Ishikawa (cell line): Measurements from ENCODE around the gene MTSS2.

Experiments used
- CREB1 ChIP-seq: IDR thresholded peaks from 2 replicates; pipeline ENCODE4 v1.6.1; 2012; ENCODE audit warnings: low read depth
- EP300 ChIP-seq: IDR thresholded peaks from 2 replicates; pipeline ENCODE4 v1.6.1; 2012; ENCODE audit warnings: borderline replicate concordance
- RAD21 ChIP-seq: IDR thresholded peaks from 2 replicates; pipeline ENCODE4 v1.6.1; 2012; ENCODE audit warnings: low read depth
- TF ChIP-seq, protein P1 (sequence below): IDR thresholded peaks from 2 replicates; pipeline ENCODE4 v1.6.1; 2012

DNA sequence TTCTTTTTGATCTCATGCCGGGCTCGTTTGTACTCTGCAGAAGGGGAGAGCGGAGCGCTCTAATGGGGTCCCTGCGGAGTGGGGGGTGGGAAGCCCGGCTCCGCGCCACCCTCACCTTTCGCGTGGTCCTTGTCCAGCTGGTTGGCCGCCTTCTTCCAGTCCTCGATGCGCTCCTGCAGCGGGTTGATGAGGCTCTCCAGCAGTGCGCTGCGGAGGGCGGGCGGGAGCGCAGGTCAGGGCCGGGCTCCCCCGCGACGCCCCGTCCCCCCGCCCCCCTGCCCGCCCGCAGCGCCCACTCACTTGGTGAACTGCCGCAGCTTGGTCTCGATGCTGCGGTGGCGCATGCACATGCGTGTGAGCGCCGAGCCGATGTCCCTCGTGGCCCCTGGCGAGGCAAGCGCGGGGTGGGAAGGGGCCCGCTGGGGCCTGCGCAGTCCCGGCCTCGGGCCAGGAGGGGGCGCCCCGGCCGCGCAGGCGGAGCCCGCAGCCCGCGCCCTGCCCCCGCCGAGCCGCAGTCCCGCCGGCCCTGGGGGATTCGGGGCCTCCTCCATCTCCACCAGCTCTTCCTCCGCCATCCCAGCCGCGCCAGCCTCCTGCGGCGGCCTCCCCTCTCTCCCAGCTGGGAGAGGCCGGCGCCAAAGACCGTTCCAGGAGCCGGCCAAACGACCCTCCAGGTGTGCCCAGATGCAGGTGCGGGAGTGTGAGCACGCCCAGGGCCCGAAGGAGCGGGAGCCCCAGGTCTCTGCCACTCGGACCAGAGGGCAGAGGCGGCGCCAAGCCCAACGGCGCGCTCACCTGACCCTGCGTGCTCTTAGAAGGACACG lies 6.0 kb downstream of the MTSS2 start:
- TF ChIP-seq RAD21 (peak; percentile 23; the same call in 1 of the 2 replicates), CREB1 (no peak), EP300 (no peak)
- TF ChIP-seq, protein P1, sequence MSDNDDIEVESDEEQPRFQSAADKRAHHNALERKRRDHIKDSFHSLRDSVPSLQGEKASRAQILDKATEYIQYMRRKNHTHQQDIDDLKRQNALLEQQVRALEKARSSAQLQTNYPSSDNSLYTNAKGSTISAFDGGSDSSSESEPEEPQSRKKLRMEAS, result no peak
